ENCODE data around the gene EHBP1. TPM values are rescaled to one million over a fixed set of nuclear protein-coding genes. Genes with fewer than 3 reads are reported as not detected.

The EHBP1 gene
- total RNA-seq, 2 experiments from 2014 or later: 21.4 to 22.3 TPM

DNA sequence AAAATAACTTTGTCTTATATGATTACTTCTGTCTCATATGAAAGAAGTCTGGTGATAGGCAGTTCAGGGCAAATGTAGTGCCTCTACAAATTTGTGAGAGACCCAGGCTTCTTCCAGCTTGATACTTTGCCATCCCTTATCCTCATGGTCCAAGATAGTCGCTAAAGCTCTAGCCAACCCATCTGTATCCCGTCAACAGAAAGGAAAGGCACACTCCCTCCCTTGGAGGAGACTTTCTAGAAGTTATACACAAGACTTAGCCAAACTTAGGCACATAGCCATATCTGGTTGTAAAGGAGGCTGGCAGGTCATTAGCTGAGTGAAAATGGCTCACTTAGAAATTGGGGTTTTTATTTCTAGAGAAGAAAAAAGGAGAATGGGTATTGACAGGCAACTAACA is 14.3 kb upstream of the EHBP1 start:
- DNase-seq: no peak
- Histone ChIP-seq H3K4me1 (ENCODE audit: insufficient read depth, low read length) (no peaks in the 10 kb centered on the region), H3K9me3 (ENCODE audit: control insufficient read depth in 1 of 2, insufficient read depth in 1 of 2, low read length in 2 of 2) (no peaks in the 10 kb centered on the region), H3K27me3 (ENCODE audit: control insufficient read depth in 1 of 2, insufficient read depth in 2 of 2, low read length in 2 of 2) (peaks cover 0 to 24% of the 10 kb centered on the region in 2 experiments), H3K27ac (ENCODE audit: low read depth in 1 of 2, low read length in 2 of 2) (no peak overlapping the region), H3K36me3 (ENCODE audit: insufficient read depth, low read length) (no peaks in the 10 kb centered on the region), H3K4me3 (ENCODE audit: low read length) (no peak overlapping the region)
- ATAC-seq (ENCODE audit: poor library complexity): no peak
- Mint-ChIP-seq H3K27me3 (peaks cover 49% of the 10 kb centered on the region), H3K36me3 (ENCODE audit: low read depth) (no peaks in the 10 kb centered on the region), H3K4me3 (no peak overlapping the region), H3K4me1 (ENCODE audit: low read depth) (no peaks in the 10 kb centered on the region), H3K9me3 (no peaks in the 10 kb centered on the region), H3K27ac (no peak overlapping the region)
- intact Hi-C loops (cut with DNase I, micrococcal nuclease): no loop called here
- TF ChIP-seq, protein P1, sequence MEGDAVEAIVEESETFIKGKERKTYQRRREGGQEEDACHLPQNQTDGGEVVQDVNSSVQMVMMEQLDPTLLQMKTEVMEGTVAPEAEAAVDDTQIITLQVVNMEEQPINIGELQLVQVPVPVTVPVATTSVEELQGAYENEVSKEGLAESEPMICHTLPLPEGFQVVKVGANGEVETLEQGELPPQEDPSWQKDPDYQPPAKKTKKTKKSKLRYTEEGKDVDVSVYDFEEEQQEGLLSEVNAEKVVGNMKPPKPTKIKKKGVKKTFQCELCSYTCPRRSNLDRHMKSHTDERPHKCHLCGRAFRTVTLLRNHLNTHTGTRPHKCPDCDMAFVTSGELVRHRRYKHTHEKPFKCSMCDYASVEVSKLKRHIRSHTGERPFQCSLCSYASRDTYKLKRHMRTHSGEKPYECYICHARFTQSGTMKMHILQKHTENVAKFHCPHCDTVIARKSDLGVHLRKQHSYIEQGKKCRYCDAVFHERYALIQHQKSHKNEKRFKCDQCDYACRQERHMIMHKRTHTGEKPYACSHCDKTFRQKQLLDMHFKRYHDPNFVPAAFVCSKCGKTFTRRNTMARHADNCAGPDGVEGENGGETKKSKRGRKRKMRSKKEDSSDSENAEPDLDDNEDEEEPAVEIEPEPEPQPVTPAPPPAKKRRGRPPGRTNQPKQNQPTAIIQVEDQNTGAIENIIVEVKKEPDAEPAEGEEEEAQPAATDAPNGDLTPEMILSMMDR (IDR thresholded peaks at IDR 0.05): no peak
- CTCF ChIA-PET: no interaction called here
- POLR2A ChIA-PET: no interaction called here

DNA sequence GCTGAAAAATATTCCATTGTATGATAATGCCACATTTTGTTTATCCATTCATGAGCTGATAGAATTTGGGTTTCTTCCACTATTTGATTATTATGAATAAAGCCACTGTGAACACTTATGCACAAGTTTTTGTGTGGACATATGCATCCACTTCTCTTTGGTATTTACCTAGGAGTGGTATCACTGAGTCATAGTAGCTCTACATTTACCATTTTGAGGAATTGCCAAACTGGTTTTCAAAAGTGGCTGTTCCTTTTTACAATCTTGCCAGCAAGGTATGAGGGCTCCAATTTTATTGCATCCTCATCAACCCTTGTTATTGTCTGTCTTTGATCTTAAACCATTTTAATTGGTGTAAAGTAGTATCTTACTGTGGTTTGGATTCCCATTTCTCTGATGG is 13.3 kb upstream of the EHBP1 start:
- CTCF ChIA-PET: interaction anchor here (1.2 kb wide), 1 partner anchor 10 kb away, joined by 3 read pairs; no protein-coding TSS in a partner anchor
- peaks cover 0 to 22% of the 10 kb centered on the region in 2 experiments for H3K27me3 ChIP-seq (ENCODE audit: control insufficient read depth in 1 of 2, insufficient read depth in 2 of 2, low read length in 2 of 2)

DNA sequence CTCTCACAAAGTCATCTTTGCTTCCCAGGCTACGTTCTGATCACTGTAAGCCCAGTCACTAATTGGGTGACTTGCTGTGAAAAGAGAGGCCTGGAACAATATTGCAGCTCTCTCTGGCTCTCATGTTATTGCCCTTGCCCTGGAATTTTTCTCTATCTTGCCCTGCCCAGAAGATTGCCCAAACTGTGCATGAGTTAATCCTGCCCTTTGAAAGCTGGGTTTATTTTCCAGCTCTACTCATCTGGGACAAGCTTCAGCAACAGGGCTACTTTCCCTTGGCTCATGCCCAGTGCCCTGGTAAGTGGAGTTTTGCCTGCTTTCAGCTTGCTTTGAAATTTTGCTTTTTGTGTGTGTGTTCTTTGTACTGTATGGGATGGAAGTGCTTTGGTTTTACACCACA is 6.9 kb upstream of the EHBP1 start:
- H3K4me1 ChIP-seq (ENCODE audit: insufficient read depth, low read length): no peaks in the 10 kb centered on the region
- CTCF ChIA-PET: interaction anchor here (0.9 kb wide), 1 partner anchor 69 kb away, joined by 3 read pairs; no protein-coding TSS in a partner anchor

More for the DNA sequence above, 13.3 kb upstream of the EHBP1 start:
- H3K27ac Mint-ChIP-seq: no peak overlapping the region
- no peak overlapping the region for H3K27ac ChIP-seq (ENCODE audit: low read depth in 1 of 2, low read length in 2 of 2)
- POLR2A ChIA-PET: no interaction called here
- no peak for DNase-seq
- H3K9me3 ChIP-seq (ENCODE audit: control insufficient read depth in 1 of 2, insufficient read depth in 1 of 2, low read length in 2 of 2): no peaks in the 10 kb centered on the region
- H3K36me3 ChIP-seq (ENCODE audit: insufficient read depth, low read length): no peaks in the 10 kb centered on the region
- no peak for ATAC-seq (ENCODE audit: poor library complexity)
- no peaks in the 10 kb centered on the region for H3K4me1 Mint-ChIP-seq (ENCODE audit: low read depth)
- intact Hi-C loops (cut with DNase I, micrococcal nuclease): no loop called here
- no peaks in the 10 kb centered on the region for H3K36me3 Mint-ChIP-seq (ENCODE audit: low read depth)
- no peaks in the 10 kb centered on the region for H3K9me3 Mint-ChIP-seq
- H3K27me3 Mint-ChIP-seq: peaks cover 40% of the 10 kb centered on the region
- H3K4me3 ChIP-seq (ENCODE audit: low read length): no peak overlapping the region
- H3K4me3 Mint-ChIP-seq: no peak overlapping the region
- TF ChIP-seq, protein P1 (IDR thresholded peaks at IDR 0.05): no peak
- no peaks in the 10 kb centered on the region for H3K4me1 ChIP-seq (ENCODE audit: insufficient read depth, low read length)

More for the DNA sequence above, 6.9 kb upstream of the EHBP1 start:
- Histone ChIP-seq H3K36me3 (ENCODE audit: insufficient read depth, low read length) (no peaks in the 10 kb centered on the region), H3K27me3 (ENCODE audit: control insufficient read depth in 1 of 2, insufficient read depth in 2 of 2, low read length in 2 of 2) (peaks cover 0 to 4% of the 10 kb centered on the region in 2 experiments), H3K4me3 (ENCODE audit: low read length) (no peak overlapping the region), H3K27ac (ENCODE audit: low read depth in 1 of 2, low read length in 2 of 2) (no peak overlapping the region), H3K9me3 (ENCODE audit: control insufficient read depth in 1 of 2, insufficient read depth in 1 of 2, low read length in 2 of 2) (no peaks in the 10 kb centered on the region)
- H3K4me1 Mint-ChIP-seq (ENCODE audit: low read depth): no peaks in the 10 kb centered on the region
- intact Hi-C loops (cut with DNase I, micrococcal nuclease): loop anchor here in 1 of 2 experiments (1.0 kb wide), 1 partner anchor 15 kb away; no protein-coding TSS in a partner anchor
- H3K4me3 Mint-ChIP-seq: no peak overlapping the region
- POLR2A ChIA-PET: no interaction called here
- TF ChIP-seq, protein P1 (IDR thresholded peaks at IDR 0.05): no peak
- no peak overlapping the region for H3K27ac Mint-ChIP-seq
- H3K9me3 Mint-ChIP-seq: no peaks in the 10 kb centered on the region
- DNase-seq: no peak
- H3K27me3 Mint-ChIP-seq: peaks cover 13% of the 10 kb centered on the region
- no peak for ATAC-seq (ENCODE audit: poor library complexity)
- no peaks in the 10 kb centered on the region for H3K36me3 Mint-ChIP-seq (ENCODE audit: low read depth)

Measured in CD4-positive, alpha-beta T cell (primary cell).